Activated gamma-delta T cell treated with Interleukin-2 at 50 U/mL for 16 hours (primary cell): ENCODE measurements around the gene BBX.

ENCODE experiments used
- DNase-seq: peaks from one replicate; pipeline ENCODE4 v3.0.0-alpha.2; 2020

The BBX gene

DNA sequence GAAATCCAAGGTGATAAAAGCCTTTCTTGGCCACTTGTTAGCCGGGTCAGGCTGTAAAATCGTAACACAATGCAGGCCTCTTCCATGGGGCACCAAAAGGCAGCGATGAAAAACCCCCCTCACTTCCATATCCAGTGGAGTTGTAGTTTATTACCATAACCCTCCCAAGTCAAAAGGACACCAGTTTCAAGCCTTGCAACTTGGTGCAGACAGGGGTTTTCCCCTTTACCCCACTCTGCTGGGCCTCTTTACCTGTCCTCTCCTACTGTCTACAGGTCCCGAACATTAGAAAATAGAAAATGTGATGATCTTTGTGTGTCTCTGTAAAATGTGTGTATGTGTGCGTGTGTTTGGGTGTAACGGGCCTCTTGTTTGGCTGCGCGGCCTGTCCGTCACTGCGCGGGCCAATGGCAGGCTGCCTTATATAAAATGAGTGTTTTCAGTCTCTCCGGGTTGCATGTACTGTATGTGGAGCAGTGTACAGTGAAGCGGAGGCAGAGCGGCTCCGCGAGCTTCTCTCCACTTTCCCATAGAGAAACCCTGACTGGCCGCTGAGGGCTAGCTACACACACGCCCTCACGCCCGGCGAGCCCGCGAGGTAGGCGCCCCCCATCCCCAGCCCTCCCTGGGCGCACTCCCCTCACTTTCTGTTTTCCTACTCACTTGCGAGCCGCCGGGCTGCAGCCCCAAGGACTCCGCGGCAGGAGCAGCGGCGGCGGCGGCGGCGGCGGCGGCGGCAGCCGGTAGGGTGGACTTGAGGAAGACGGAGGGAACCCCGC lies at the start of gene BBX:
Gene BBX (plus strand): TSS at position 453 of the 779 bp plus-strand sequence. CDS start 187,499 bp downstream, outside the sequence.
- DNase-seq = peak; percentile 88

DNA sequence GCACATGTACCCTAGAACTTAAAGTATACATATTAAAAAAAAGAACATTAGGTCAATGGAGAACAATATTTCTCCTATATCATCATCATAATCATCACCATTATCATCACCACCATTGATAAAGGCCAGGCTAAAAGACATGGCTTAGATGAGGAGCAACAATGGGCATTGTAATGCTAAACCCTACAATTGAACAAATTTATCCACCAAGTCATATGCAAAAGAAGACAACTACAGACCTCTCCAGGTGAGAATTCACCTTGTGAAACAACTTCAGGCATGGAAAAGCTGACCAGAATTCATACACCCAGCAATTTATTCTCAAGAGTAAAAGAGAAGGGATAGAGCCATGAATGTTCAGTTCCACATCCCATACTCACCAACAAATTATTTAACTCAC lies 46.3 kb upstream of the BBX start:
- DNase-seq = no peak

DNA sequence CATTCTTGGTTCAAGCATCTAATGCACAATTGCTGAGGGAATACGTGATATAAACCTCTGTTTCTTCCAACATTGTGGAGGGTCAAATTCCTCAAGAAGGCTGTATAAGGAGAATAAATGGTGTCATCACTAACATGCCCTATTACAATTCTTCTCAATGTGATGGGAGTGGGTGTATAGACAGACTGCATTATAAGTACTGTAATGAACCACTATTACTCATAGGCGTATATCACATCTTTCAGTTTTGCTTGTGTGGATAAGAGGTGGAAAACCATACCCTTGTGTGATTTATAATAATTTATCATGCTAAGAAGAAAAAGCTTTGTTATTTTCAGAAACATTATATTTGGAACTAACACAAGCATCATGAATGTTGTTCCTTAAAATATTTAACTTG lies 35.3 kb upstream of the BBX start:
- no peak for DNase-seq

DNA sequence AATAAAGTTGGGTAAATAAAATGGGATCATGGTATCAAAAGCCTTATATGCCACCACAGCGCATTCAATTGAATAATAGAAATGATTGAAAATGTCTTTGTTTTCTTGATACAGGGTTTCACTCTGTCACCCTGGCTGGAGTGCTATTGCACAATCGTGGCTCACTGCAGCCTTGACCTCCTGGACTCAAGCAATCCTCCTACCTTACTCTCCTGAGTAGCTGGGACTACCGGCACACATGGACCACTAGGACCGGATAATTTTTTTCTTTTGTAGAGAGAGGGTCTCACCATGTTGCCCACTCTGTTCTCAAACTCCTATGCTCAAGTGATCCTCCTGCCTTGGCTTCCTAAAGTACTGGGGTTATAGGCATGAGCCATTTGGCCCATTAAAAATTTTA lies 33.8 kb upstream of the BBX start:
- DNase-seq = no peak

DNA sequence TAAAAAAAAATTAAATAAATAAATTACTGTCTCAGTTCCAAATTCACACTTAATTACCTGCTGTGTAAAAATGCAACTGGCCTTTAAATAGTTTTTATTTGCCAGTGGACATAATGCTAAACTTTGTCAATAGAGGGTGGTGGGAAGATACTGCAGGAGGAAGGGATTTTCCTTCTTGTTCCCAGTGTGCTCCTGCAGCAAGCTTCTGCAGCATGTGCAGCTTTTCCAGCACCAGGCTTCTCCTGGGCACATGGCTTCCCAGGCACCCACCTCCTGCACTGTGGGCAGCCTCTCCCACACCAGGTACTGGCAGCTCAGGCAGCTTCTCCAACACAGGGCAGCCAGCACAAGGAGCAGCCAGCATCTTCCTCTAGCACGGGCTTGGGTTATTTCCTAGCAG lies 29.6 kb upstream of the BBX start:
- DNase-seq = no peak

DNA sequence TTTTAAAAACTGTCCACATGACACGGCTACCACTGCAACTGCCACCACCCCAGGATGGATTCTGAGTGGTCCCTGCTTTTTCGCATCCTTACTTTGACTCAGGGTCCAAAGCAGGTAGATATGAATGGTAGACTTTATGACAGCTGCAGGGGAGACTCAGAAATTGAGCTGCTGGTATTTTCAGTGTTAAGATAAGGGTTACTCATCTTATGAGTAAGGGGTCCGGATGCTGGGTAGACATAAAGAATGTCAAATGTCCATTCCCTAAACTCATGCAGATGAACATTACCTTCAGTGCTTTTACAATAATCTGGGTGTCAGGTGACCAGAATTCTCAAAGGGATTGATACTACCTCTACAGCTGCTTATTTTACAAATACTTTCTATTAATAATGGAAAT lies 25.9 kb upstream of the BBX start:
- no peak for DNase-seq

DNA sequence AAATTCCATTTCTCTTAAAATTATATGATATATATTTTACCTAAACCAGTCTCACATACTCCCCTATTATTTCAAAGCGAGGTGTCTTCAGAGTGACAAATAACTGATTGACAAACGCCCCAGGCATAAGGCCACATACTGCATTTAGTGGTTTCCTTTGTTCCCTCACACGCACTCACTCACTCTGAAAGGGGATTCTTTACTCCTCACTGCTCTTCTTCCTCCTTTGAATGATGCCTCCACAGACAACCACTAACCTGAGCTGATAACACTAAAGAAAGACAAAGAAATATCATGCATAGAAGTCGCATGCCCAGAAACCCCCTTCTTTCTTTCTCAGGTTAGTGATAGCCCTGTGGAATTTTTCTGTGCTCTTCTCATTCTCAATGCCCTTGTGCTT lies 24.1 kb upstream of the BBX start:
- no peak for DNase-seq

DNA sequence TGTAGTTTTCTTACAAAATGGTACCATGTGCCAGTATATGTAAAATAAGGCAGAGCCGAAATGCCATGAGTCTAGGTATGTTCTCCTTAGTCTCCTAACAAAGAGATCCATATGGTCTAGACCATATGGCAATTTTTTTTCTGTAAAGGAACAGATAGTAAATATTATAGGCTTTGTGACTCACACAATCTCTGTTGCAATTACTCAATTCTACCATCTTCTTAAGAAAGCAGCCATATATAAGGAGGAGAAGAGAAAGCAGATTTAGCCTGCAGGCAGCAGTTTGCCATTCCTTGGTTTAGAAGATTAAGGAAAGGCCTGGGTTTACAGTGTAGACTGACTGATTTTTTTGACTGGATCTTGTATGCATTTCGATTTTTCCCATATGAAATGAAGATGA lies 16.3 kb upstream of the BBX start:
- DNase-seq = no peak

DNA sequence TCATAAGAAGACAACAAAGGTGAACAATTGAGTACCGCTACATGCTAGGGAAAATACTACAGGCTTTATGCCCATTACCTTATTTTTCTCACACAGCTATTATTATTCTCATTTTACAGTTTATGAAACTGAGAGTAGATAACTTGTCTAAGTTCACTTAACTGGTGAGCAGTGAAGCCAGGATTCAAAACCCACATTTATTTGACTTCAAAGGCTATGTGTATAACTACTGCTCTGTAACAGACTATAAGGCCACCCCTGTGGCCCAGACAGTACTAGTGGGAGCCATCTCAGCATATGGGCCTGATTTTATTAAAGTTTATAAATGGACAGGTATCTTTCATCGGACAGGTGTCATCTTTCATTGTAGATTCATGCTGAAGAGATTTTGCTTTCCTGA lies 14.4 kb upstream of the BBX start:
- no peak for DNase-seq

DNA sequence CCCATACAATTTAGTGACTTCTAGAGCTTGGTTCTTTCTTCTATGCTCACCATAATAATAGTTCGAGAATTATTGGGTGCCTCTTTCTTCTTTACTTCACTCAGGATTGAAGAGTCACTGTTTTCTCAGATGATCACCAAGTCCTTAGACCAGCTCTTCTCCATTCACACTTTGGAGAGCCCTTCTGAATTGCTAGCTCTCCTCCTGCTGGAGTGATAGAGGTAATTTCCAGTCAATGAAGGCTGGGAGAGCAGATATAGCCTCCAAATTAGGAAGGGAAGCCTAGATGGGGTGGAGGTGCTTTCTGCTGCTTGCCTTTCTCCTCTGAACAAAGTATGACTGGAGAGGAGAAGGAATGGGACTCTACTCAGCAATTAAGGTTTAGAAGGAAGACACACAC lies 10.7 kb upstream of the BBX start:
- DNase-seq = no peak

DNA sequence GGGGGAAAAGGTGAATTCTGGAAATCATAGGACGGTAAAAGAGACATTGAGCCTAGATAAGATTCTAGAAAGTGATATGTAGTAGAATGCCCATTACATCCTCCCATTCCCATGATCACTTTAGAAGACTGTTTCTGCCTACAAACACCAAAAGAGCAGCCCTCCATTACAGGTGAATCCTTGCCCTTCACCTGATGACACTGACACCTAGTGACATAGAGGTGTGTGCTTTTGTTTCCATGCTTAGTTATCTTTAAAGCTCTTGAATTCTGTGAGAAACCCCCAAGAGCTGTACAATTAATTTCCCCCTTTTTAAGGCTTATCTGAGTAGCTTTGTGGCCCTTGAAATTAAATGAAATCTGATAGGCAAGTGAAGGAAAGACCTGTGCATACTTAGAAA lies 8.3 kb upstream of the BBX start:
- DNase-seq = no peak

DNA sequence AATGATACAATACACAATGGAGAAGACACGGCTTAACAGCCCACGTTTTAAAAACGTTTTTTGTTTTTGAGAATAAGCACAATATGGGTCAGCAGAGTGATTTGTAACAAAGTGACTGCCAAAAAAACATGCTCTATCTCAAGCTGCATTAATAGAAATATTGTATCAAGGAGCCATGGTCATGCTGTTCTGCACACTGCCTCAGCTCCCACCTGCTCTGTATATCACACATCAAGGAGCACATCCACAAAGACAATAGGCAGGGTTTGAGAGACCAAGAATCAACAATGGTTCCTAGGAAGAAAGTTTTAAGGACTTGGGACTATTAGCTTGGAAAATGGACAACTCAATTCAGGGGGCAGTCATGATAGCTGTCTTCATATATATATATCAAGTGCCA lies 6.3 kb upstream of the BBX start:
- no peak for DNase-seq

DNA sequence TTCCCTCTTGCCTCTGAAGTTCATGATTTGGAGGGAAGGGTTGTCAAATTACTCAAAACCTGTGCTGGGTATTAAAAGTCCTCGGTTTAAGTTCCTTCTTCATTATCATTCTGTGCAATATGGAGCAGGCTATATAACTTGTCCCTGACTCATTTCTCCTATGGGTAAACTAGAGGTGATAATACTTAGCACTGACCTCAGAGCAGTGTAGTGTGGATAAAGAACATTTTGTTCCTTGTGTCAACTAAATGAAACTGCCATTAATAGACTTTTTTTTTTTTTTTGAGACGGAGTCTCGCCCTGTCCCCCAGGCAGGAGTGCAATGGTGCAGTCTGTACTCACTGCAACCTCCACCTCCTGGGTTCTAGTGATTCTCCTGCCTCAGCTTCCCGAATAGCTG lies 2.2 kb upstream of the BBX start:
- no peak for DNase-seq

DNA sequence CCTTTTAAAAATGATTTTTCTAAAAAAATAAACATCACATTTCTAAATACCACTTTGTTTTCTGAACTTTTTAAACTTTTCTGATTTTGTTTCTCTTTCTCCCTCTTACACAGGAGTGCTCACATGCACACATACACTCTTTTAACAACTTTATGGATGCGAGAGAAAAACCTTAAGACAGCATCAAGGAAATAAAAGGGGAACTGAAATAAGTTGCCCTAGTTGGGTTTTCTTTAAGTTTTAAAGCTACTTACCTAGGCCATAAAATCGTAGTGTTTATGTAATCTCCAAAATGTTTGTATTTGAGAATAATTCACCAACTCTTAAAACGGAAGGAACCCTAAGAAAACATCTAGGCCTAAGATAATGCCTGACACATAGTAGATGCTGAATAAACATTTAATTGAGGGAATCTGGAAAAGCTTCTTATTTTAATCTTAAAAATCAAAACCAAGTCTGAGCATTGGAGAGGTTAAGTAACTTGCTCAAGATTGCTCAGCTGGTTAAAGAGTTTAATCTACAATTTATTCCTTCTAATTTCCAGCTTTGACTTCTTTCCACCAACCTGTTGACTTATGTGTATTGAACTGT lies 1.2 kb upstream of the BBX start:
- no peak for DNase-seq

DNA sequence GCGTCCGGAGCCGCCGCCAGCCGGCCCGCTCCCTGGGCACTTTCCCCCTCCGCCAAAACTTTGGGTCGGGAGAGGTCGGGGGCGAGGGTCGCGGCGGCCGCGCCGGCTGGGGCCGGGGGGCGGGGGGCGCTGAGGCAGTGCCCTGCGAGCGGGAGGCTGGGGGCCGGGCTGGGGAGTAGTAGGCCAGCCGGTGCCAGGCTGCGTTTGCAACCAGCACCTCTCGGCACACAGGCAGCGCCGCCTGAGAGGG lies 452 bp downstream of the BBX start:
- DNase-seq = no peak

DNA sequence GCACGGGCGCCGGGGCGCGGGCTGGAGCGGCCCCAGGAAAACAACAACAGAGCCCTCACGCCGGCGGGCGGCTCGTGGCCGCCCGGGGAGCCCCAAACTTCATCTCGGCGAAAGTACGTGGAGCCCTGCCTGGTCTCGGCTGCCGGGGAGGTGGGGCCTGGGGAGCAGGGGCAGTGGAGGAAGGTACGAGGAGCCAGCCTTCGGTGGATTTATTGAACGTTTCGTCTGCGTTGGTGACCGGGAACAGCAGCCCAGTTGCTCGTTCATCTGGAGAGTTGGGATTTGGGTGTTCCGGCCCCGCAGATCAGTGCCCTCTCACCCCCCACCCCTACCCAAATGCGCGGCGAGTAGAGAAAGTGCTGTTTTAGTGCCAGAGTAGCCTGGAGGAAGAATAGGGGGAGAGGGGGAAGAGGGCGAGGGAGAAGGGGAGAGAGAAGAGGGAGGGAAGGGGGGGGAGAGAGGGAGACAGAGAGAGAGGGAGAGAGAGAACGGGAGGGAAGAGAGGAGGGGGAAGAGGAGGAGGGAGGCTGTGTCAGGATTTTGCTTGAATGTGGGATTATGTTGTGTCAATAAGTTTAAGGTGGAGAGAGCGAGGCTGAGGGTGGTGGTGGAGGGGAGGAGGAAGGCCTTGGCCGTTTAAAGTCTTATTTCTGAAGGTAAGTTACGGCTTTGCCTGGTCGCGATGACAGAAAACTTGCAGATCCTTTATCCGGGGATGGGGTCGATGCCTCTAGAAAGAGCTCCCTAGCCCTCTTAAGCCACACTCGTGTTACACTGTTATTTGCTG lies 970 bp downstream of the BBX start:
- DNase-seq = peak; percentile 47

DNA sequence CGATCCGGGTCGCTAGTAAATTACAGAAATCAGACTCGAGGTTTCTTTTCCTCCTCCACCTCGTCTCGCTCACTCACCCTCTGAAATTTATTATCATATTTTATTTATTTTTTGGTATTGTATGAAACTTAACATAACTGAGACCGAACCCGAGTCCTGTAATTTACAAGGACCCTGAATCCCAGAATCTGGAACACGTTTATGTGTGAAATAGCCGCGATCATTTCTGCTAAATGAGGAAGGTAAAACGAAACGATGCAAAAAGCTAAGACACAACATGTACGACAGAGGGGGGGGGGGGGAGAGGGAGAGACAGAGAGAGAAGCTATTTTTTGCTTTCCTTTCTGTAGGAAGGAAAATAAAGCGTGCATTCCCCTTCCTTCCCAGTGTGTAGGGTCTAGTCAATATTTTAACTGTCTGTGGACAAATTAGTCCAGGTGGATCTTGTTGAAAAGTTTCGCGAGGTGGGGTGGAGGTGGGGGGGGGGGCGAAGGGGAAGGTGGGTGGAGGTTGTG lies 1.6 kb downstream of the BBX start:
- no peak for DNase-seq

DNA sequence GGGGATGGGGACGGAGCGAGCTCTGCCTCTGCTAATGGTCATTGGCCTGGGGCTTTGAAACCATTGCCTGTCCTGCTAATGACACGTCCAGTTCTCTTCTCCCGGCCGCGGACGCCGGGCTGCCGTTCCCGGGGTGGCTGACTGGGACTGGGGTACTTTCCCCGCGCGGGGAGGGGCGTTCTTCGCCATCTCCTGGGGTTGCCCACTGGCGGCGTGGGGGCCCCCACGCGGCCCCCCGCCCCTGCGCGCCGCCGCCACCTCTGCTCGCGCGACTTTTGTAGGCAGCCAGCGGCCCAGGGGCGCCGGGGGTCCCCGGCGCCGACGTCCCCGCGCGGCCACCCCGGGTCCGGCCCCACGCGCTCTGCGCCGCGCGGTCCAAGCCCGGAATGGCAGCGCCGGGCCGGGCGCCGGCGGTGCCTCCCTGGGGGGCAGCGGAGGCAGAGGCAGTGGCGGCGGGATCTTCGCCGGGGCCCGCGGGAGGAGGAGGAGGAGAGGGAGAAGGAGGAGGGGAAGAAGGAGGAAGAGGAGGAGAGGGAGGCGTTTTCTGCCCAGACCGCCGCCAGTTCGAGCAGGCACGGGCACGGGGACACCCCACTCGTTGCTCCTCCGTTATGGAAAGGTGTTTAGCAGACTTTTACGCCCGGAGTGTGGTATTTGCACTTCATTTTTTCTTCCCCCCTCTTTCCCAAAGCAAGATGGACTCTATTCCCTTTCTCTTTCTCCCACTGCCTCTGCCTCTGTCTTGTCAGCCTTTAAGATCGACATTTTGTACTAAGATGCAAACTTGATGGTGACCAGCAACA lies 2.3 kb downstream of the BBX start:
- peak; percentile 39 for DNase-seq

DNA sequence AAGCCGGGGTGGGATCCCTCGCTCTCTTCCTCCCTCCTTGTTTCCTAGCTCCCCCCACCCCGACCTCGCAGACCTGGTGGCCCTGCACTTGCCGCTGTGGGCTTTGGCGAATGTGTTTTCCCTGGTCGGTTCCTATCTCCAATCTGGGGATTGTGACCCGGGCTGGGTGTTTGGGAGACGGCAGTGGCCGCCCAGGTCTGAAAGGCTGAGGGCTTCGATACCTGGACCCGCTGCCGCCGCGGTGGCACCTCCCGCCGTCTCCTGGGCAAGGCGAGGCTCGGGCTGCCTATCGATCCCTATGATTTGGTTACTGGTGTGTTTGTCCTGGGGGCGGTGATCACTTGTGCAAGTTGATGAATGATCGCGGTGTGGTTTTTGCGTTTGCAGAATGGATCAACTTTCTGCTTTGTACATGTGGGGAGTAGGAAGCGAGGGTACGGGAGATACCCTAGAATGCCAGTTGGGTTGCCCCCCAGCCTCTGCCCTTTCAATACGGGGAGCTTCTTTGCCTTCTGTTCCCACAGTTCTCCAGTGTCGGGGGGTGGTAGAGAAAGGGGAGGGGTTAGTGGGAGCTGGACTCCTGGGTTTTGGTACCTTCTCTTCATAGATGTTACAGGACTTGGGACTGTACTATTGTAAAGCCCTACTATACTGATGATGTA lies 3.0 kb downstream of the BBX start:
- DNase-seq = peak; percentile 11

DNA sequence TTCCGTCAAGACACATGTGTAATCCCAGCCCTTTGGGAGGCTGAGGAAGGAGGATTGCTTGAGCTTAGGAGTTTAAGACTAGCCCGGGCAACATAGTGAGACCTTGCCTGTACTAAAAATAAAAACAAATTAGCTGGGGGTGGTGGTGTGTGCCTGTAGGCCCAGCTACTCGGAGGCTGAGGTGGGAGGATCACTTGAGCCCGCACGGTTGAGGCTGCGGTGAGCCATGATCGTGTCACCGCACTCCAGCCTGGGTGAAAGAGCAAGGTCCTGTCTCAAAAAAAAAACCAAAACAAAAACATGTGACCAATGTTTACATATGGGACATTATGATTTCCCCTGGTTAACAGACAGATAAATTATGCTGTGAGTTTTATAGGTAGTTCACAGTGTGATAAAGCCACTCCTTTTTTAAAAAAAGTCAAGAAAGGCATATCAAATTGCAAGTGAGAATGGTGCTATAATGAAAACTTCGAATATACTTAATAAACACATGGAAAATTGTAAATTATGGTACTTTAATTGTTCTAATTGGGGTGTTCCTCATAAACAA lies 9.2 kb downstream of the BBX start:
- no peak for DNase-seq

DNA sequence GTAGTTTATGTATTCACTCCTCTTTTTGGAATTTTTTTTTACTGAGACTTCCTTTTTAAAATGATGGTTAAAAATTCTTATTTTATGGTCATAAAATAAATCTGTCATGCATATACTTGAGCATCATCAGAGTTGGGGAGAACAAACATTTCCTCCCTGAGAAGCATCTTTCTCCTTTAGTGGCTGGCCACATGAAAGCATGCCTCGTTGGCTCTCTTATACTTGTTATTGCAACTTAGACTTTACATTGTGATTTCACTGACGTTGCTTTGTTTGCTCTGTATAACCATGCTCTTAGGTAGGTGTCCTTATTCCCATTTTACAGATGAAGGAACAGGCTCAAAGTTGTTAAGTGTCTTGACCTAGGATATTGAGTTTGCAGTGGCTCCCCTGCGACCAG lies 18.1 kb downstream of the BBX start:
- no peak for DNase-seq

DNA sequence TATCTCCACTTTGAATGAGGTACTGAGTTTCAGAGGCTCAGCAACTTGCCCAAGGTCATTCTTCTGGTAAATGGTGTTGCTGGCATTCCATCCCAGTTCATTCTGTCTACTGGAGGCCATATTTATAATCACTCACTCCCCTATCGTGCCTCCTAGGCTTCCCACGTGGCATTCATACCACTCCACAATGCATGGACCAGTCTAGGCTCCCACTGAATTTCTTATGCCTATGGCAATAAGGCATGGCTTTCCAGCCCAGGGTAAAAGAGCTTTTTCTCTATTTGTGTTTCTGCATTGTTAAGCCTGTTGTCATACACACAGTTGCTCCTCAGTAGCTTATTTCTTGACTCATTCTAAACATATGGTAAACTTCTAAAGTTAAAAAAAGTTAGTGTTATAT lies 19.9 kb downstream of the BBX start:
- DNase-seq = no peak

DNA sequence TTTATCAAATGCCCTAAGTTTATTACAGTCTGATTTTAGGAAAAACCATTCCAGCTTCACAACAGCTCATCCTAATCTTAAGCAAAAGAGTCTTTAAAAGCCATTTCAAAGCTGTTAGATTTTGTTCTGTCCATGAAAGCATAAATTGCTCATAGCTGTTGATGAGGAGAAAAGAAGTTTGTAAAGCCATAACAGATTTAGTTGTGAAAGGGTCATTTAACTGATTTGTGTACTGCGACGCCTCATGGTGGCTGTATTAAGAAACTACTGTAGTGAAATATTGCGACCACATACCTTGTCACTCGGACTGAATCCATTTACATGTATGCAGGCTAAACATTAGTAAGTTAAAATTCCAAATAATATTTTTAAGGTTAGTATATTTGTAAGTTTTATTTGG lies 20.9 kb downstream of the BBX start:
- DNase-seq = no peak
